NT2/D1 (cell line): ENCODE data around the gene BTAF1.

Experiments used
- SUZ12 ChIP-seq: IDR thresholded peaks from 2 replicates; pipeline ENCODE4 v1.6.1; 2011; ENCODE audit not compliant: insufficient read length, insufficient read depth; ENCODE audit errors: extremely low read depth
- YY1 ChIP-seq: IDR thresholded peaks from 2 replicates; pipeline ENCODE4 v1.6.1; 2011; ENCODE audit not compliant: insufficient read length, insufficient read depth
- ZNF274 ChIP-seq: IDR thresholded peaks from 2 replicates; pipeline ENCODE4 v1.6.1; 2011; ENCODE audit warnings: mild to moderate bottlenecking, low read depth, low read length

DNA sequence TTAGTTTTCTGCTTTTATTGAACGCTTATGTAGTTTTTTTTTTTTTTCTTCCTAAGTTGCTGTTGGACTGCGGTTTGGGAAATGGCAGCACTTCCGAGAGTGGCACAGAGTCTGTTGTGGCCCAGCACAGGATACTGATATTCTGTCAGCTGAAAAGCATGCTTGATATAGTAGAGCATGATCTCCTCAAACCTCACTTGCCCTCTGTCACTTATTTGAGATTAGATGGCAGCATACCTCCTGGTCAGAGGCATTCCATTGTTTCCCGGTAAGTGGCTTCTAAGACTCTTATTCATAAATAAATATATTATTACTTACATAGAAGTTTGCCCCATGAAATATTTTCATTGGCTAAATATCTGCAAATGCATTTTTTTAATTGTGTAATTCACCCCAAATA, 101.1 kb downstream of the BTAF1 start:
- TF ChIP-seq SUZ12 (no peak), ZNF274 (no peak), YY1 (no peak)
